ENCODE measurements around the gene AUTS2. TPM values are rescaled to one million over a fixed set of nuclear protein-coding genes. Genes with fewer than 3 reads are reported as not detected.

Gene AUTS2
- polyA plus RNA-seq, 10 donors: 54.7 to 101 (median 77.6) TPM

GRCh38 chr7:70489813-70490212 lies 891.5 kb downstream of the AUTS2 start:
- DNase-seq: peak in 2 of 3 donors; percentile 49 to 54

DNA sequence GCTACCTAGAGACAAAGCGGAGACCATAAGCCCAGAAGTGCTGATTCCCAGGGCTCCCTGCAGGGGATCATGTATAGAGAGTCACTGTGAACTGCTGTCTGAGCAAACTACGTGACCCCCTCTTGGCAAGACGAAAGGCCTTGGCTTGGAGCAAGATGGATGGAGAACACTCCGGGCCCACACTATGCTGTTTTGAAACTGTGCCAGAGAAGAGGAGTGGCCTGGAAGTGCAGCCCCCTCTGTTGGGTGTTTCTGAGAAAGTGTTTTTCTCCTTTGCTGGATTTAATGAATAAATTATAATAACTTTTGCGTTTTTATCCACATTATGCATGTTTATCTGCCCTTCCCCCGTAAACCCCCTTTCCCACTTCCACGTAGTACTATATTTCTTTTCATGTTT lies 894.4 kb downstream of the AUTS2 start:
- DNase-seq: no peak

DNA sequence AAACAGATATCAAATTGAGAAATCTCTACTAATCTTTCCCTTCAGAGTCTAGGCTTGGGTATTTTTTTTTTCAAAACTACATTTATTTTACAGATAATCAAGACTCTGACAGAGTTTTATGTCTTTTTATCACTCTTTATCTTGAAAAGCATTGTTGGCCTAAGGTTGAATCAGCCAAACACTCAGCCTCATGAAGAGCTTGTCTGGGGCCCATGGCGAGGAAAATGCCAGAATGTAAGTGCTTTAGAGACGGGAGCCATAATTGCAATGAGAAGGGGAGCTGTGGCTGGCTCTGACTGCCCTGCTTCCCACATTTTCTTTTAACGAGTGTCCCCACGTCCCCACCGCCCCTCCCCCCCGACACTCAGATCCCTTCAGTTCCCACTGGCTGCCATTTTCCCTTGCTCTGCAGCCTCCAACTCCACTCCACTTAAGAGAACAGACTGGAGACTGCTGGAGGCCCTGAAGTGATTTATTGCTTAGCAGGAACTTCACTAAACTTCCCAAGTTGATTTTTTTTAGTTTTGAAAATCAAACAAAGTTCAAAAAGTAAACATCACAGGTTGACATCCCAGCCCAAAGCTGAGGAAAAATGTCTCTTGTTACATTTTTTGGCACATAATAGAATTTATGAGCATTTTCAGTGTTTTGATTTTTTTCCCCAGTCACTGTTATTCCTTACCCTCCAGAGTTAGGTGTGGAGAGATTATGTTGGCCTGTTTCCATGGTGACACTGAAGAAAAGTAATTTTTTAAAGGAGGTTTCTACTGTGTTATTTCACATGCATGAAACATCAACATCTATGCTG lies 896.2 kb downstream of the AUTS2 start:
- DNase-seq: no peak

DNA sequence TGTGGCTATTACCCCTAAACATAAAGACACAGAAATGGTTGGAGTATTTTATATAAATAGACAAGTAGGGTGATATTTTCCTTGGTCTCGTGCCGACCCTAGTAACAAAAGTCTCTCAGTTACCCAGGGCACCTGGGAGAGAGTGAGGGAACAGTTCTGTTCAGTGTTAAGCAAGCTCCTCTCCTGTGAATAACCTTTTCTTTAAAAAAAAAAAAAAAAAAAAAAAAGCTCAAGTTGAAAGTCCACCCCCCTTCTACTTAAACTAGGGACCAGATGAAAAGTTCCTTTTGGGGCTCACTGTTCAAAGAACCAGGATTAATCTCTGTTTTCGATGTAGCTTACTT lies 896.7 kb downstream of the AUTS2 start:
- no peak for DNase-seq

DNA sequence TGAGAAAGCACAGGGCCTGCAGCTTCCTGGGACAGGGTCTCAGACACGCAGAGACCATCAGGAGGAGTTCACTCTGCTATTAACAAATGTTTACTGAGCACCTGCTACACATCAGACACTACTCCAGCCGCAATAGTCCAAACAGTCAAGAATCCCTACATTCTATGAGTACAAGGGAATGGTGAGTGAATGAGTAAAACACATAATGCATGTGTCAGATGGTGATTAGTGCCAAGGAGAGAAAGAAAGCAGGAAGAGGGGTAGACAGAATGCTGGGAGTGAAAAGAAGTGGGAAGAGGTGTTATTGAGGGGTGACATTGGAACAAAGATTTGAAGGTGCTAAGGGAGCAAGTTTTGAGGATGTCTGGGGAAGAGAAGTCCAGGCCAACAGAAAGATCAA lies 899.5 kb downstream of the AUTS2 start:
- no peak for DNase-seq

- no peak for DNase-seq
These were observed 900.1 kb downstream of the AUTS2 start for GRCh38 chr7:70498232-70498992.

DNA sequence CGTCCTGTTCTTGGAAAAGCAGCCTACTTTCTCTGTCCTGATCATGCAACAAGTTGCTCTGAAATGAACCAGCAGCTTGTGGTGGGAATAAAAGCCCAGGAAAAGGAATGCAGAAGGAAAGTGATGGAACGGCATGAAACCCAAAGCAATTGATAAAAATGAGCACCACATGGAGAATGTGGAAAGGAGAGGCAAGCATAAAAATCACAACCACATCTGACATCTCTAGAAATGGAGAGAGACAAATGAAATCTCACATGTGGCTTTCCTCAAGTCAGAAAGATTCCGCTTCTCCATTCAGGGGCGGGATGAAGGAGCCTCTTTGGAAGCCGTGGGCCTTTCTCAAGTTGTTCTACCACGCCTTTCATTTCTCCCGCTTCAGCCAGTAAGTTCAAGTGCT lies 902.0 kb downstream of the AUTS2 start:
- no peak for DNase-seq

- DNase-seq: no peak
These were observed 904.0 kb downstream of the AUTS2 start for GRCh38 chr7:70502117-70502863.

GRCh38 chr7:70504254-70504653 lies 906.0 kb downstream of the AUTS2 start:
- no peak for DNase-seq

DNA sequence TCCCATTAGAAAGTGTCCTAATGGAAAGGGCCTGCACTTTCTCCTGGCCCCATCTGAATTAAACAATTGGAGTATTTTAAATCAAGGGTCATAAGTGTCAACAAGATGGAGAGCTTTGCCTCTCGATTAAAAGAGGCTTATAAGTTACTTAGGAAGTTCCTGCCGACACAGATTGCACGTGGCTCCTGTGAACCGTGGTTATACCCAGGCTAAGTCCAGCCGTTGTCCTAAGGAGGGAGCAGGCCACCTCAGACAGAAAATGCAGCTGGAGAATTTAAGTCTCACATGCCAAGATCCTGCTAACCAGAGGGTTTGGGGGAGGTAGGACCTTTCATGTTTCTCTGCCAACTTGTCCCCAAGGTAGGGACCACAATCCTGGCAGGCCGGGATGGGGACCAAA lies 907.2 kb downstream of the AUTS2 start:
- no peak for DNase-seq

- DNase-seq: no peak
These were observed 907.6 kb downstream of the AUTS2 start for GRCh38 chr7:70505886-70506285.

GRCh38 chr7:70506434-70506833 lies 908.2 kb downstream of the AUTS2 start:
- DNase-seq: peak; percentile 32 to 46 (median 36)

DNA sequence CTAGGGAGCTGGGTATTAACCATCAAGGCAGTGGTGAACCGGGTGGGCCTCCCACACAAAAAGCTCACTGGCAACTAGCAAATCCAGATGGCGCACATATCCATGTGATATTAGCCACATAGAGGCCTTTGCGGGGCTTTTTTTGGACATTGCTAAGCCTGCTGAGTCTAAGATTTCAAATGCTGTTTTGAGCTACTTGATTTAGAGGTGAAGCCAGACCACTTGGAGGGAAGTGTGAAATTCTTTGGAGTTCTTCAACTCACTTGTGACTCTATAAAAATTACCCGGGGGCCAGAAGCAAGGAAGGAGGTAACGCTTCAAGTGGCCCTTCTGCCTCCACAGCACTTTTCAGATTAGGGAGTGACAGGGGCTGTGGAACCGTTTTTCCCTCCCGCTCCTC lies 913.9 kb downstream of the AUTS2 start:
- DNase-seq: peak in 1 of 3 donors; percentile 47

GRCh38 chr7:70512761-70513160 lies 914.5 kb downstream of the AUTS2 start:
- no peak for DNase-seq

- no peak for DNase-seq
These were observed 922.3 kb downstream of the AUTS2 start for GRCh38 chr7:70520611-70521010.

- DNase-seq: no peak
These were observed 925.1 kb downstream of the AUTS2 start for GRCh38 chr7:70523249-70523988.

DNA sequence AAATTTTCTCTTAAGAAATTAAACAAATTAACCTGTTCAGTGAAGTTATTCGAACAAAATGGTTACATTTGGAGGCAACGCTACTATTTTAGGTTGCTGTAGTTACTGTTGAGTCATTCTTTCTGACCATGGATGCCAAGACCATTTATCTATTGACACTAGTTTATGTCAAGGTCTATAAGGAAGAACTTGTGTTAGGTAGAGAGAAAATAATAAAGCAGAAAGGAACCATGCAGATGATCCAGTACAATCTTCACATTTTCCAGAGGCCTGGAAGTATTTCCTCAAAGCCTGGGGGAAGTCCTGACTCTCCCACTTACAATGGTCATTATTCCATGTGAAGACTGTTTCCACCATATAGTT lies 925.7 kb downstream of the AUTS2 start:
- DNase-seq: no peak

DNA sequence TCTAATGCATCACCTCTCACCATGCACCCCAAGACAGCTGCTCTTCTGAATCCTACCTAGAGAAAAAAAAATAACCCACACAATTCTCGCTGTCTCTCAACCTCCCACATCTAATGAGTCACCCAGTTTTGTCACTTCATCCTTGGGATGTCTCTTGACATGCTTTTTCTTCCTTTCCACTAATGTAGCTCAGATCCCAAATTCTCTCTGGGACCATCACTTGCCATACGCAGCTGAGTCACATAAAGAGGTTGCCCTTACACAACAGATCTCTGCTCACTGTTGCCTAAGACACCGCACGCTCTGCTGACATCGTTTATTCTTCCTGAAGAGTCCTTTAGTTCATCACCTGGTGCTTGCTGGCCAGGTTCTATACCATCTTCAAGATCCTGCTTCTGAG lies 927.7 kb downstream of the AUTS2 start:
- no peak for DNase-seq

DNA sequence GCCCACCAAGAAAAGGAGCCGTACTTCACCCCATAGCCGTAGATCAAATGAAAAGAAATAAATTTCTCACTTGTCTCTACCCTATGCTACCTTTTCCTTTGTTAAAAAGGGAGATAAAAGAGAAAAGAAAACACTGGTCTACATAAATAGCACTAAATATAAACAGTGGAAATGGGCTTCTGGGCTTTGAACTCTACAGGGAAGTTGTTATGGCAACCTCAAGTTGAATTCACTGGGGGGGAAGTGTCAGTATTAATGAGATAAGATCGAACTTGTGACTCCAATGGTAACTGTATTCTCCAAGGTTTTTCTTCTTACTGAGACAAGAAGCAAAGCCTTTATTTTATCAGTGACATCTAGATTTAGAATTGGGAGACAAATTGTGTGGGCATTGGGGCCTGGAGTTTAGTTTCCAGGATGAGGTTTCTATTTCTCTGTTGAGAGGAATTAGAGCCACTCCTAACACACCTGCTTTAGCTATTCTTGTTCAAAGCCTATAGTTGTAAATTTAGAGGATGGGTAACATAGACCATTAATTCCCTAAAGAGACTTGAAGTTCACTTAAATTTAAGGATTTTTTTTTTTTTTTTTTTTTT lies 929.3 kb downstream of the AUTS2 start:
- DNase-seq: no peak

- DNase-seq: no peak
These were observed 931.2 kb downstream of the AUTS2 start for GRCh38 chr7:70529436-70529835.

DNA sequence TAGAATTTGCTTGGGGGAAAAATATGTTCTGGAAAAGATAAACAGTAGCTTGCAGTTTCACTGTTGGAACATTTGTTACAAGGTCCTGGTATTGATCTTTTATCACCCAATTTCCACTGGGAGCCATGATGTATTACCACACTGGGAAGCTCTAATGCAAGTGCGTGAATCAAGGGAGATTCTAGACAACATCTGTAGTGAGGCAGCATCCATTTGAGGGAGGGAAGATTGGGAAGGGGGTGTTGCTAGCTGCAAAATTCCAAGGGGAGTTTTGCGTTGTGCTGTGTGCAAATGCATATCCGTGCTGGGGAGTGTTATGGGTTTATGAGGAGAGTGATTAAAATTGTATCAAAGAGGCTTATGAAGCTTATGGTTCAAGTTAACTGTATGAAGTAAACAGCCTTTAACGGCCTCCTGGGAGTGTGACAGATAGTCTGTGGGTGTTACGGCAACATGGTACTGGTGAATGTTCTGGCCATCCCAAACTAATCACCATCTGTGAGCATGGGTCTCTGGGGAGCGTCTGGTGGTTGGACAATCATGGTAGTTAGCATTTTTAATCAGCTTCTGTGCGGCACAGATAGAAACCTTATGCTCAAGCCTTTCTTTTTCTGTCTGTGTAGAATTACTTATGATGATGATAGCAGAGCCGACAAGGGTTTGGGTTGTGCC lies 931.8 kb downstream of the AUTS2 start:
- DNase-seq: peak in 1 of 3 donors; percentile 26
